Cerebellar nuclear complex (tissue), 1 donor: Measurements from ENCODE around the gene ST6GALNAC3.
"Not testable (repeated sequence)": the region's sequence is repeated elsewhere in the genome, so short reads cannot be mapped to it uniquely, and the experiment has no call there.

ENCODE experiments used
- DNase-seq, 2 experiments: peaks; one replicate each; lab custom pipeline; 2025; lab: John Stamatoyannopoulos, UW

The ST6GALNAC3 gene

DNA sequence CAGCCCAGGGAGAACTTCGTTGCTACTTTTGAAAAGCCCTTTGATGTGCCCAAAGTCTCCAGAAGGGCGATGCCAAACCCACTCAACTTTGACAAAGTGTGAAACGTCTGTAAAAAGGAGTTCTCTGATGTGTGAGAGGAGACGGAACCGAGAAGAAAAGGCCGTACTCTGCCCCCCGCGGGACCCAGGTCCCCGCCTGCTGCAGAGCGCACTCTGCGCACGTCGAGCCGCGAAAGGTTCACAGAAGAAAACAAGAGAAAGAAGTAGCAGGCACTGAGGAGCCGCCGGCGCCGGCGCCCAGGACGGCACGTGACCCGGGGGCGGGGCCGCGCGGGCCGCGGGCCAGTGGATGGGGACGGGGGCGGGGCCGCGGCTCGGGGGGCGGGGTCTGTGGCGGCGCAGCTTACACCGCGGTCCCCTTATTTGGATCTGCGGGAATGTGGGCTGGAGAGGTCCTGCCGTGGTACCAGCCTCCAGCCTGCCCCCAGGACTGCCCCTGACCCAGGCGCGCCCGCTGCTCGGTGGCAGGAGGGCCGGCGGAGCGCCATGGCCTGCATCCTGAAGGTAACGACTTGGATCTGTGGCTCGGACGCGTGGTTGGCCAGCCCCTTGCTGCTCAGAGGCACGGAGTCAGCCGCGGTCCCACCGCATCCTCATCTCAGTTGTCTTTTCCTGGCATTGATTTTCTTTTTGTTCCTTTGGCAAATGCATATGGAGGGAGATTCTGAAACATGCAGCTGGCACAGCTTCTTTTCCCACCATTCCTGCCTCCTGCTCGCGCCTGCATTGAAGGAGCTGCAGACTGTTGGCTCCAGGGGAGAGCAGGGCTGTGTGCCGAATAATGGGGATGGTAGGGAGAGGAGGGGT, at the start of gene ST6GALNAC3:
Gene ST6GALNAC3 (plus strand): TSS at position 426 of the 867 bp plus-strand sequence.
- no peak for DNase-seq

DNA sequence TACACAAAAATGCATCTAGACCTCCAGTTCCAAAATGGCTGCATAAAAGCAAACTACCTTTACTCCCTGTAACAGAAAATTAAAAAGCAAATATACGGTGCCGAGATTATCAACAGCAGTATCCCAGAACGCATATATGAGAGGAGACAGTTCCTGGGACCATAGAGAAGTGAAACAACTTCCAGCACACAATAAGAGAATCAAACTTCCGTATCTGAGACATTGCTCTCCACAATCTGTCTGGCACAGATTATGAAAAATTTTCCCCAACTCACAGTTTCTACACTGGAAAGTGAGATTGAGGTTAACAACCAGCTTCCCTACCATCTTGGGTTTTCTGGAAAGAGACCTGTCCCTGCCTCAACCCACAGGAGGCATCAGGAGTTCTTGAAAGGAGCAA, 47.2 kb upstream of the ST6GALNAC3 start:
- DNase-seq = no peak

DNA sequence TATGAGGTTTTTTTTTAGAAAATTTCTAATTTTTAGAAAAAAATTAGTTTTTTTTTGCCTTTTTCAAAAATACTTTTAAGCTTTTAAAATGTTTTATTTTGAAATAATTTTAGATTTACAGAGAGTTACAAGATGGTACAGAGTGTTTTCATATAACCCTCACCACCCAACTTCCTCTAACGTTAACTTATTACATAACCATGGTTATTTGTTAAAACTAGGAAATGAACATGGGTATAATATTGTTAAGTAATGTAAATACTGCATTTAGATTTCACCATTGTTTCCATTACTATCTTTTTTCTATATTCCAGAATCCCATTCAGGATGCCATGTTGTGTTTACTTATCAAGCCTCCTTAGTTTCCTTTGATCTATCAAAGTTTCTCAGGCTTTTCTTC, 45.2 kb upstream of the ST6GALNAC3 start:
- DNase-seq = no peak

DNA sequence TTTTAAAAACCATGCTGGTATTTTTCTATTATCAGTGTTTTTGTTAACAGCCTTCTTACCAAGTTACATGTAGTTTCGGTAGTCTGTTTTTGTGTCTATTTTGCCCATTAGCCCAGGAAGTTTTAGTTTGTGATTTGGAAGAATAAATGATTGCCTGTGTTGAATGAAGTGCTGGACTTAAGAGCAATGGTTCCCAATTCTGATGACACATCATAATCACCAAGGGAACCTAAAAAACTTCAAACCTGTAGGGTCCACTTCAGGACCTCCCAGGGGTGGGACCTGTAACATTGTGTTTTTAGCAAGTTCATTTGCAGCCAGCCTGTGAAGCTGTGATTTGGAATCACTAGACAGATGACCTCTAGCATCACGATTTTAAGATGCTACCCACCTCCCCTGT, 43.0 kb upstream of the ST6GALNAC3 start:
- DNase-seq = no peak

DNA sequence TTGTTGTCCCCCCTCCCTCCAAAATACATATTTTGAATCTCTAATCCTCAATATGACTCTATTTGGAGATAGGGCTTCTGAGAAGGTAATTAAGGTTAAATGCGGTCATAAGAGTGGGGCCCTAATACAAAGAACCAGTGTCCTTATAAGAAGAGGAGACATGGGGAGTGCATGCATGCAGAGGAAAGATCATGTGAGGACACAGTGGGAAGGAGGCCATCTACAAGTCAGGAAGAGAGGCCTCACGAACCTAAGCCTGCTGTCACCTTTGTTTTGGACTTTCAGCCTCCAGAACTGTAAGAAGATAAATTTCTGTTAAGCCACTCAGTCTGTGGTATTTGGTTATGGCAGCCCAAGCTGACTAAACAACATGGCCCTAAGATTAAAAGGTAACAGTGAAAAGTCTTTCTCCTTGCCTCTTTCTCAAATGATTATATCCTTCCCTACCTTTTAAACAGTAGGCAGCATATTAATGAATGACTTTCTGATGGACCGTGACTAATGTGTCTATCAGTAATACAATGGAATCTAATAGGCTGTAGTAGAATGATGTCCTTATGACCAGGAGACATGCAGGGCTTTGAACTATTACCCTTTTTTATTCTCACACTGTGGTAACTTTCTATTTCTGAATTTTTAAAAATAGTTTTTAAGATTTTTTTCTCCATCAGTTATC, 40.6 kb upstream of the ST6GALNAC3 start:
- DNase-seq = no peak

DNA sequence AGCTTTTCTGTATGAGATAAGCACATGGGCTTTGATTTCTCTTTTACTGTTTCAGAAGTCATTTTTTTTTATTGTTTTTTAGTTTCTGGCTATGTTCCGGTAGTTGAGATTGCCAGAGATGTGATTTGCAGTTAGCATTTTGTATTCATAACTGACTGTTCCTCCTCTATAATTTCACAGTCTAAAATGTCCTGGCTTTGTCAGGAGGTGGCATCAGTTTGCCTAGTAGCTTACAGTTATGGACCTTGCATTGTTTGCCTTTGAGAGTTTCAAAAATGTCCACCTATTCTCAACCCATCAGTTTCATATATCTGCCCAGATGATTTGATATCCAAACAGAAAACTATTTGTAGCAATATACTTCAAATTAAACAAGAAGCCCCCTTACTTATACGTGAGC, 39.5 kb upstream of the ST6GALNAC3 start:
- no peak for DNase-seq

DNA sequence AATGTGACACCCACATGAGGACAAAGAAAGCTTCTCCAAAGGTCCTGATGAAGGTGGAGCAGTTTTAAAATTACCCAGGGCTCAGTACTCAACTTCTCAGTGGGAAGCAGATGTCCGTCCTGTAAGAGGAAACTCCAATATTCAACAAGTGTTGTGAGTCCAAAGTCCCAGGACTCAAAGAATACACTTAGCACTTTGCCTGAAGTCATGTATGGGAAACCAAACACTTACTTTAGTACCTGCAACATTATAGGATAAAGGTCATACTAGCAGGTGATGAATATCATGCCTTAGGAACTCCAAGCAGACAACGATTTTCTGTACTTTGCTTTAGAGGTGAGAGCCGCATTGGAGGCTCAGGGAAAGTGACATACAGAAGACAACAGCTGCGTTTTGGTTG, 37.2 kb upstream of the ST6GALNAC3 start:
- DNase-seq = no peak

DNA sequence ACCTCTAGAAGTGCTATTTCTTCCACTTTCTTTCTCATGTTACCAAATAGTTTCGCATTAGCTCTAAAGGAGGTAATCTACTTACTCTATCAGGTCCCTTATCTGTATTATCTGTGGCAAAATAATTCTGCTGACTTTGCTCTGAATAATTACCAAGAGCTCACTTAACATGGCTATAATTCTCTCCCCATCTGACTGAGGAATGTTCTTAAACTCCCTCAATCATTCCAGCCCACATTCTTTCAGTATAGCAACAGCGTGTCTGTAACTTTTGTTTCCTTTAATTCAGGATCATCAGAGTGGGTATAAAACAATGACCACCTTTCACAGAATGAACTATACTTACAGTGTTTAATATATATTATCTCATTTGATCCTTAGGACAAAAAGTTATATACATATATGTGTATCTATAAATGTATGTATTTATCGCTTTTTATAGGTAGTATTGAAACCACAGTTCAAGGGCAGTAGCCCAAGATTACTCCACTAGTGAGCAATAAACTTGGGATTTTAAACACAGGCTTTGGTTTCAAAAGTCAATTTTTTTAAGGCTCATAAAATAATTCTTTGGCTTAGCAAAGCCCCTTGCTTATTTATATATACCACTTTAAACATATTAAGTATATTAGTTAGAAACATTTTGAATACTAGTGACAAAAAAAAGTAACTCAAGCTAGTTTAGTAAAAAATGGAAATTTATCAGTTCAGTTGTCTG, 36.1 kb upstream of the ST6GALNAC3 start:
- no peak for DNase-seq

DNA sequence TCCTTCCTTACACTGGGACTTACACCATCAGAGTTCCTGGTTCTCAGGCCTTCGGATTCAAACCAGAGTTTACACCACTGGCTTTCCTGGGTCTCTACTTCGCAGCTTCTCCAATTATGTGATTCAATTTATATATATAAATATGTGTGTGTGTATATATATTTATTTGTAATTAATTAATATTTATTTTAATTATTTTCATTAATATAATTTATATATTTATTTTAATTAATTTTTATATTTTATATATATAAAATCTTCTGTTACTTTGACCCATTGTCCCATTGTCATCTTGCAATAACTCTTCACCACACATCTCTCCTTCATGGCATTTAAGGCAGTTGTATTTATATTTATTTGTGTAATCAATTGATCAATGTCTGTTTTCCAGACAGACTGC, 28.4 kb upstream of the ST6GALNAC3 start:
- DNase-seq = no peak

DNA sequence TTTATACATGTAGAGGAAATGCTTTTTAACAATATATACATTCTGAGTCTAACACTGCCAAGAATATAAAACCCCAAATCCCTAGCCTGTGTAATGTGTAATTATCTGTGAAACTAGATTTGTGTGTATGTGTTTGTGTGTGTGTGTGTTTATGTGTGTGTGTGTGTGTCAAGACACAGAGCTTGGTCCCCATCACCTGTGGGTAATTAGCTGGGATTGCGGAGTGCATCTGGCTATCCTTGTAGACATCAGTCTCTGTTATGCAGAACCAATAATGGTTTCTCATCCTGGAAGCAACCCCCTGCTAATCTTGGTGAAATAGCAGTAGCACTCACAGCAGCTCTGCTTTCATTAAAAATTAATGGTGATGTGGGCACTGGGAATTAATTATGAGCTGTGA, 26.3 kb upstream of the ST6GALNAC3 start:
- DNase-seq = no peak

DNA sequence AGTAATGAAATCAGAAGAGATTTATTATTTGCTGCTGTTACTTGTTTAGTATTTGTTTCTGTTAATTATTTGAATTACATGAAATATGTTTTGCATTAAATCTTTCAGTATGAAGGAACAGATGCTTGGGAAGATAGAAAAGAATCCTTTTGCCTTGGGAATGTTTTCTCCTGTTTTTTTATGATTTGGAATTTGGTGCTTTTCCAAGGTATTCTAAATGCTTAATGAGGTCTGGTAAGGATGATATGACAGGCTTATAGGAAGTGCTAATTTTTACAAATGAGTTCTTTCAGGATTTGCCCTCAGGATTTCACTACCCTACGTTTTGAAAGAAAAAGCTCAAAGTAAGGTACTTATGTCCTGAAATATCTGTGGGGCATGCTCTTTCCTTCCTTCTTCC, 25.6 kb upstream of the ST6GALNAC3 start:
- no peak for DNase-seq

DNA sequence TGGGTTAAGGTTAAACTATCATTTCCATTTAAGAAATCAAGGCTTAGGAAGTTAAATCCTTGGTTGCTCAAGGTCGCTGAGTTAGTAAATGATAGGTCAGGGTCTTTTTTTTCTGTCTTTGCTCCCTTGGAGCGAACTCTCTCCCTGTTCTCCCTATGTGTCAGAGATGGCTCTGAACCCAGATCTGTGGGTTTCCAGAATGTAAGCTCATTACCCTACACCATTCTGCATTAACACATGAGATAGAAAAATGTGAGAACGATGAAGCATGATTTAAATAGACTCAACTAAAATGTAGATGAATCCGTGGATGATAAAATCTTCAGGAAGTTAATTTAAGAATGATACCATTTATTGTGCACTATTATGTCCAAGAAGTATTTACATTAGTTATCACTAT, 25.0 kb upstream of the ST6GALNAC3 start:
- no peak for DNase-seq

DNA sequence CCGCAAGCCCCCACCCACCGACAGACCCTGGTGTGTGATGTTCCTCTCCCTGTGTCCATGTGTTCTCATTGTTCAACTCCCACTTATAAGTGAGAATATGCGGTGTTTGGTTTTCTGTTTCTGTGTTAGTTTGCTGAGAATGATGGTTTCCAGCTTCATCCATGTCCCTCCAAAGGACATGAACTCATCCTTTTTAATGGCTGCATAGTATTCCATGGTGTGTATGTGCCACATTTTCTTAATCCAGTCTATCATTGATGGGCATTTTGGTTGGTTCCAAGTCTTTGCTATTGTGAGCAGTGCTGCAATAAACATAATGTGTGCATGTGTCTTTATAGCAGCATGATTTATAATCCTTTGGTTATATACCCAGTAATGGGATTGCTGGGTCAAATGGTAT, 24.5 kb upstream of the ST6GALNAC3 start:
- DNase-seq = not testable (repeated sequence)

DNA sequence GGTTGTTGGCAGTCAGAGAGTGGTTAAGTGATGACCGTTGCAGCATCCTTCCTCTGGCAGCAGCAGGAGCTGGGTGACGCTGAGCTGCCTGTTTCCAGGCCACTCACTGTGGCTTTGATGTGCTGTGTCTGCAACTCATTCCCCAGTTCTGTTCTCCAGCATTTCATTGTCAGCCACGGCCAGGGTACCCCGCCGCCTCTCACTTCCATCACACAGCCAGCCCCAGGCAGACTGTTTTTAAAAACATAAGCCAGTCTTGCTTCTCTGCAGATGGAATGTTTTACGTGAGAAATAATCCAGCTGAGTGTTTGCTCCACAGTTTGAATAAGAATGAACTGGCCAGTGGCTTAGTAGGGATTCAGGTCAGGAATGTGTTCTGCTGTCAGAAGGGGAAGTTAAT, 21.5 kb upstream of the ST6GALNAC3 start:
- no peak for DNase-seq

DNA sequence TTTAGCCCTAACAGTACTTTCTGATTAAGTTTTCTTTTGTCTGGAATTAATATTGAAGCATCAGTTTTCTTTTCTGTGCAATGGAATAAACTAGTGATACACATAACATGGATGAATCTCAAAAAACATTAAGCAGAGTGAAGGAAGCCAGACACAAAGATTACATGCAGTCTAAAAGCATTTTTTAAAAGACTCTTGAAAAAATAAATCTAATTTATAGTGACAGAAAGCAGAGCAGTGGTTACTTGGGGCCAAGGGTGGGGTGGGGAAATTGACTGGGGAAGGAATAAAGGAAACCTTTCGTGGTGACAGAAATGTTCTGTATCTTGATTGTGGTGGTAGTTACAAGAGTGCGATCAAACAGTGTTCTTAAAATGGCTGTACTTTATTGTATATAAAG, 20.2 kb upstream of the ST6GALNAC3 start:
- DNase-seq = no peak

DNA sequence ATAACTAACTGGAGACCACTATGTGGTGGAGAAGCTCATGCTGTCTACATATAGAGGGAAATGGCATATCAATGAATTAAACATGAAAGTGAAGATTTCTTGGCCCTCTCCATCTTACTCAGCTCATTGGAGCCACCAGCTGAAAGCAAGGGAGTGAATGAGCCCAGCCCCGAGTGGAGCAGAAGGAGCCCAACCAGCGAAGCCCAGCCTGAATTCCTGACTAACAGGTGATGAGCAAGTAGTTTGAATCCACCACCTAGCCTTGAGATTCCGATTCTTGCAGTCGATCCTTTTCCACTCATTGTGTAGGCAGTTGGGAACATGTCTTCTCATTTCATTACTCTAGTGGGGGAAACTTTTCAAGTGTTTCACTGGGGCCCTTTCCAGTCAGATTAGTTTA, 18.6 kb upstream of the ST6GALNAC3 start:
- no peak for DNase-seq

DNA sequence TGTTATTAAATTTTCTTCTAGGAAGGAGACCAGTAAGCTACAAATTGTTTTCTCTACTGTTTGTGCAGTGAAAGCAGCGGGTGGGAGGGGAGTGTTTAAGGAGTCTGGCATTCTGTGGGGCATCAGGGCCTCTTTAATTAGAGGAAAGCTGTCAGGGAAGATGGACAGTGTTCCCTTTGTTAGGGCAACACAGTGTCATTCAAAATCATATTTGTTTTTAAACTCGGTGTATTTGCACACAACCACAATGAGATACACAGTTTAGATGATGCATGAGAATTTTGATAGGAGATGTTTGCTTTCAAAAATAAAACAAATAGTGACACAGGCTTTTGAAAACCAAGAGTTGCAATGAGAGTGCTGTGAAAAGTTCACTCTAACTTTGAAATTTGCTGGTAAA, 15.1 kb upstream of the ST6GALNAC3 start:
- DNase-seq = no peak

DNA sequence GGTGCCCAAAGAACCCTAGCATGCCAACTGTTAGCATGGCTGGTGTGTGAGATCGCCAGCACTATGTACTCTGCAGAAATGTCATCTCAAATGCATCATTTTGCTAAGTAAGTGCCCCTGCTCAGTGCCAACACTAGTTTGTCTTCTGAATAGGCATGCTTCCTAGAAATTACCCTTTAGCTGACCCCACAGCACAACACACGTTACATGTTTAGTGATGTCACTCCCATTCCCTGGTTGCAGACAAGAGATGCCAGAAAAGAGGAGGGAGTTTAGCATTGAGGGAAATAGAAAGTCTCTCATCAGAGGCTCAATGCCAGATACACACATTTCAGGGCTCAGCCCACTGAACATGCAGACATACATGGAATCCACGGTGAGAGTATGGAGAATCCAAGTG, 9.3 kb upstream of the ST6GALNAC3 start:
- no peak for DNase-seq

DNA sequence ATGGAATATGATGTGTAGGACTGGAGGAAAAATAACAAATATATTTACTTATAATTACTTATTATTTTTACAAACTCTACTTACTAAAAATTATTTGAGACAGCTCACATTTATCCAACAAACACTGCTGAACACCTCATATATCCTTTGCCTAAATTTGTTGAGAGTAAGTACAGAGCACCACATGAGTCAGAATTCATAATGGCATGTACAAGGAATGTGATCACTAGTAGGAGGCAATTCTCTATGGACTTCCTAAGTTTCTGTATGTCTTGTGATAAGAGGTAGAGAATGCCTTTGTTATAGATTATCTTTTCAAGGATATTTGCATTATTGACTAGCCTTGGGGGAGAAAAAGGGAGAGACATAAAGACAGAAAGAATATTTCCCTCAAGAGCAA, 8.2 kb upstream of the ST6GALNAC3 start:
- DNase-seq = no peak

DNA sequence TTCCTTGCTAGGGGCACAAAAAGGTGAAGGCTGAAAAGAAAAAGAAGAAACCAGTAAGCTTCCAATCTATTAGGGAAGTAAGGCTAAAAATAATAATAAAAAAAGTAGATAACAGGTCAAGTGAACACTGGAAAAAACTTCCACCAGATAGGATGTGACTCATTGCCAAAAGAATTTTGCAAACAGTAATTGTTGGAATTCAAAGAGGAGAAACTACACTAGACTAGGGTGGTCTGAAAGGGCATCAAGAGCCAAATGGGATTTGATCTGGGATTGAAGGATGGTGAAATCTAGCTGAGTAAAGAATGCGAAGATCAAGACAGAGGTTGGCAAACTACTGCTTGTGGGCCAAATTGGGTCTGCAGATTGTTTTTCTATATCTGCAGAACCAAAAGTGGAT, 6.0 kb upstream of the ST6GALNAC3 start:
- no peak for DNase-seq

DNA sequence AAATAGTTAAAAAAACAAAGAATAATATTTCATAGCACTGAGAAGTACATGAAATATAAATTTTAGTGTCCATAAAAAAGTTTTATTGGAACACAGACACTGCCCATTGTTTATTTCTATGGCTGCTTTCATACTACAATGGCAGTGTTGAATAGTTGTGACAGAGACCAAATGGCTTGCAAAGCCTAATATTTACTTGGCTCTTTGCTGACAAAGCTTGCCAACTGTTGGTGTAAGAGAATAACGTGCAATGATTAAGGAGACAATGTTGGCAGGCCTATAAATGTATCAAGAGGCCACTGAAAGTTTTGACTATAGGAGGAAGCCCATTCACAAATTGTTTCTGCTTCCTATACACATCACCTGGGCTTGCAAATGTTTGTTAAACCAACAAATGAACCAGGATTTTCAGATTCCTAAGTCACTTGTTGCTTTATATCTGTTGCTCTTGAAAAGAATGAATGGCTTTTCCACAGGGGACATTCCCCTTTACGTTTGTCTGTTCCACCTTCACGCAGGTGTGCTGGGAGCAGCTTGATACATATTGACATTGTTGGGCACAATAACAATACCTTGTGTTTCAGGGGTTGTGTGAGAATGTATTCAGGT, 5.5 kb upstream of the ST6GALNAC3 start:
- no peak for DNase-seq

DNA sequence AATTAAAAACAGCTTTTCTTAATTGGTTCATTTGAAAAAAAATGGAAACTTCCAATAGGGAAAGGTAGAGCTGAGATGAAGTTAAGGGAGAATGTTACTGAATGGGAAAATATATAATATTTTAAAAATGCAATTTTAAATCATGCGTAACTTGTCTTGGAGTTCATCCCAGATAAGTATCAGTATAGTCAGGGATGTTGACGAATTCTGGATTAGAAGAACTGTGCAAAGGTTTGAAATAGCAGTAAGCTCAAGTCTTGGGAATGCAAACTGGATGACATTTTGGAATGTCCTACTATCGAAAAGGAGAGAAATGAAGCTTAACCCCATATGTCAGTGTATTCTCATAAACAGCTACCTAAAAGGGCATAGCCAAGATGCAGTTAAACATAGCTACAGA, 4.0 kb upstream of the ST6GALNAC3 start:
- DNase-seq = no peak

DNA sequence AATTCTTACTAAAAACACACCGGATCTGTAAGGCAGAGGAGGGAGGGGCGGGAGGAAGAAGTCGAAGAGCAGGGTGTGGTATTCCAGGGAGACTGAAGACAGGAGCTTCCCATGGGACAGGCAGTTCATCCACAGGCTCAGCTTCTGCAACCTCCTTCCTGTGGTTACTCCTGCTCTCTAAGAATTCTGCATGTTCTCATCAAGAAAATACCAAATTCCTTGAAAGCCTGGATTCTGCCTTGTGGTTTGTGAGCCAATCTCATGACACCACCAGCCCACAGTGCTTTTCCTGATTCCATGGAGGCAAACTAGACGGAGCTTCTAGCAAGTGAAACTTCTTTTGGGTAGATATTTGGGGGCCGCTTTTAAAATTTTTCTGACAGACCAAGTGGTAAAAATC, 1.1 kb upstream of the ST6GALNAC3 start:
- no peak for DNase-seq
